Measurements from ENCODE around the gene PPM1D.

GRCh38 chr17:60604686-60605334 is 4.8 kb downstream of the PPM1D start:
- TF ChIP-seq CTCF (IDR thresholded peaks at IDR 0.05), result no peak
- no peak for TF ChIP-seq EP300 (IDR thresholded peaks at IDR 0.05)

Data from sigmoid colon (tissue), 4 donors.